HG02981 (cell line): ENCODE results near the gene RNASE1.
"Not testable (repeated sequence)": the region's sequence is repeated elsewhere in the genome, so short reads cannot be mapped to it uniquely, and the experiment has no call there.

ENCODE experiments used
- ATAC-seq: cut with Tn5 transposase; IDR thresholded peaks from one replicate; pipeline ENCODE4 v1.9.1; 2021; ENCODE audit warnings: mild to moderate bottlenecking, moderate library complexity; ENCODE audit not compliant: unreplicated experiment

RNASE1 gene

DNA sequence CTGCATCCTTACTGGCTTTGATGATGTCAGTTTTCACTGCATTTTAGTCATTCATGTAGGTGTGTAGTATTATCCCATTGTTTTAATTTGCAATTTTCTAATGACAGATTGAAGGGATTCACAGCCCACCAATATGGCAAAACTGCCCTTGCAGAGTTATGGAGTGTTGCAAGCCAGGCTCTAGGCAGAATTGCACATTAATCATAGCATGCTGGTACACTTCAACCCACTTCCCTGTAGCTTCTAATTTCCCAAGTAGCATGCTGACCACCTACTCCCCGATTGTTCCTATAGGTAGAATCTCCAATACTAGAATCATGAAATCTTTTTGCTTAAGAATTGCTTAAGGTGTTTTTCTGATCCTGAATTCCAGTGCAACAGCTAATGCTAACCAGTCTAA is 26.7 kb downstream of the RNASE1 start:
- ATAC-seq, result no peak

DNA sequence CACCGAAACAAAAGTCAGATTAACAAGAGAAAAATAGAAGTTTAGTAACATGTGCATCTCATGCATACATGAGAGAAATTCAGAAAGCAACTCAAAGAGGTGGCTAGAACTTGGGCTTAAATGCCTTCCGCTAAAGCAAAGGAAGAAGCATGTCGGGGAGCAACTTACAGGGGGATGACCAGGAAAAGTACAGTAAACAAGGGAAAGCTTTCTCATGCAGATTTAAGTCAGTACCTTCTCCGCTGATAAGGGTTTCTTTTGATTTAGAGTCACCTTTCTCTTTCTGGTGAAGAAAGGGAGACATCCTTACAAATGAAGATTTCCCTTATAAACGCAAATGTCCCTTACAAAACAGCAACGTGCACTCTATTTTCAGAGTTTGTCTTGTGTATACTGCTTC is 27.6 kb downstream of the RNASE1 start:
- ATAC-seq, result no peak

DNA sequence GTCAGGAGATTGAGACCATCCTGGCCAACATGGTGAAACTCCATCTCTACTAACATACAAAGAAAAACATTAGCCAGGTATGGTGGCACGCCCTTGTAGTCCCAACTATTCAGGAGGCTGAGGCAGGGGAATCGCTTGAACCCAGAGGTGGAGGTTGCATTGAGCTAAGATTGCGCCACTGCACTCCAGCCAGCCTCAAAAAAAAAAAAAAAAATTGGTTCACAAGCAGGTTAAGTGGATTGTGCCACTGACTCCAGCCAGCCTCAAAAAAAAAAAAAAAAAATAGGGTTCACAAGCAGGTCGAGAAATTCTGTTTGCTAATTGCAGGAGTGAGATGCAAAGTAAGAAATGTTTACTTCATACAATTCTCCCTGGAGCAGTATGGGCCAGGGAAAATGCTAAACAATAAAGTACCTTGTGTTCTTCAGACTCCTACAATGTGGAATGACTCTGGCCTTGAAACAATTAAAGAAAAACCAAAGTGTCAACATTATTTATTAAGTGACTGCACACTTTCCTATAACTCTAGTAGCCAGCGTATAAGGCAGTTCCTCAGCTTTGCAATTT is 28.3 kb downstream of the RNASE1 start:
- ATAC-seq, result no peak

DNA sequence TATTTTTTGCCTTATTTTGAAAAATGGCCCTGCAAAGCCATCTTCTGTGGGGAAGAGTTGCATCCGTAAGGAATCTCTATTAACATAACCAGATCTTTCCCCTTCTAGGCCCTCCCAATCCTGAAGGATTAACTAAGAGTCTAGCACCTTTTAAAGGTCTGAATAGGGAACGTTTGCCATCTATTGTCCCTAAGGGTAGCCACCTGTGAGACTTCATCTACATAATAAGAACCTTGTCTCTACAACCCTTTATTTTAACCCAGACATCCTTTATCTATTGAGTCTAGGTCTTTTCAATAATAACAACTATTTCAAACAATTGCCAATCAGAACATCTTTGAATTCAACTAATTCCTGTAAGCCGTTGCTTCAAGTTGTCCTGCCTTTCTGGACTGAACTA is 30.0 kb downstream of the RNASE1 start:
- no peak for ATAC-seq

DNA sequence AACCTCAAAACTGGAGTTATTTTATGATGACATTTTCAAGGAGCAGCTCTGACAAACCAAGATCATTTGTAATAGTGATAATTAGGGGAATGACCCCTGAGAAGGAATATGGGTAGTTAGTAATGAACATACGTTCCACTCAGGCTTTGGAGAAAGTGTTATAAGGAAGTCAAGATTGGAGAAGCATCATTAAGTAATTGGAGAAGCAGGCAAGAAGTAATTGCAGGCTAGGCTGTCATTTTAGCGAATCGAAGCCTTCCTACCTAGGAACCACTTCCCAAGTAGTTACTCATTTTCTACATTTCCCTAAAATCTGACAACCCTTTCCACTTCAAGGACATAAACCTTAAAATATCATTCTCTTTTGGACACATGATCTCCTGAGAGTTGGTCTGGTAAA is 33.2 kb downstream of the RNASE1 start:
- no peak for ATAC-seq

DNA sequence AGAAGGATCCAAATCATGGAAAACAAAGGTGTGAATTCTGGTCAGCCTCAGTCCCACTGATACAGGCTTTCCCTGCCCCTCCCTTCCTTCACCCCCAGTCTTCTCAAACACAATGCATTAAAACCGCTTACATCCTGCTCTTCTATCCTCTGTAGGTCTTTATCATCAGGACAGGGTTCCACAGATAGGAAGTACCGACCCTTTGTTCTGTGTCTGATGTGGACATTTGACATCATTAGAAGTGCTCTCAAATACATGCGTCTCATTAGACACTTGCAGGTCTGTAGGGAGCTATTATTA is 34.1 kb downstream of the RNASE1 start:
- no peak for ATAC-seq

DNA sequence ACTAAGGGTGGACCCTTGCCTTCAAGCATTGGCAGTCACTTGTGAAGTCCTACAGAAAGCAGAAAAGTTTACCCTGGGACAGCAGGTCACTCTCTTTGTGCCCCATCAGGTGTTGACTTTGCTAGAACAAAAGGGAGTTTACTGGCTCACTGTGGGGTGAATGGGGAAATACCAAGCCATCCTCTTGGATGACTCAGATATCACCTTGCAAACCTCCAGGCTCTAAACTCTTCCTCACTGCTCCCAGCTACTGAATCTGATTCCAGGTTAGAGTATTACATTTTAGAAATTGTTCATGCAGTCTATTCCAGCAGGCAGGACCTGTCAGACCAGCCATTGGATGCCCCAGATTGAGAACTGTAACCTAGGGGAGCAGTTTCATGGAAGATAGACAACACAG is 41.7 kb downstream of the RNASE1 start:
- ATAC-seq, result no peak

DNA sequence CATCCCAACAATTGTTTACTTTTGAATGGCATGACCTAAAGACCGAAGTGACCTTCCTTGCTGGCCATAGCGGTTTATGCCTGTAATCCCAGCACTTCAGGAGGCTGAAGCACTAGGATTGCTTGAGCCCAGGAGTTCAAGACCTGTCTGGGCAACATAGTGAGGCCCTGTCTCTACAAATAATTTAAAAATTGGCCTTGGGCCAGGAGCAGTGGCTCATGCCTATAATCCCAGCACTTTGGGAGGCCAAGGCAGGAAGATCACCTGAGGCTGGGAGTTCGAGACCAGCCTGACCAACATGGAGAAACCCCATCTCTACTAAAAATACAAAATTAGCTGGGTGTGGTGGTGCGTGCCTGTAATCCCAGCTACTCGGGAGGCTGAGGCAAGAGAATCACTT is 43.2 kb downstream of the RNASE1 start:
- not testable (repeated sequence) for ATAC-seq

DNA sequence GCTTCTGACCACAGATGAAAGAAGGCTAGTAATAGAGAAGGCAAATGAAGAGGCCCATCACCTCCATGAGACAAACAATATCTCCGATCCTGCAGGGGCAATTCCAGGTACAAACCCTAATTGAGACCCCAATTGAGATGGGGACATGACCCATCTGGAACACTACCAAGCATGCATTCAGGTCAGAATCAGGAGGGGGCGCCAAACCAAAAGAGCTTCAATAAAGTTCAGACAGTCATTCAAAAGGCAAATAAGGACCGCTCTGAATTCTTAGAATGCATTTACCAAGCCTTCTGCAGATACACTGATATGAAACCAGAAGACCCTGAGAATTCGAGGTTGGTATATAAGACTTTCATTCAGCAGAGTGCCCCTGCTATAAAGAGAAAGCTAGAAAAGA is 44.7 kb downstream of the RNASE1 start:
- no peak for ATAC-seq

DNA sequence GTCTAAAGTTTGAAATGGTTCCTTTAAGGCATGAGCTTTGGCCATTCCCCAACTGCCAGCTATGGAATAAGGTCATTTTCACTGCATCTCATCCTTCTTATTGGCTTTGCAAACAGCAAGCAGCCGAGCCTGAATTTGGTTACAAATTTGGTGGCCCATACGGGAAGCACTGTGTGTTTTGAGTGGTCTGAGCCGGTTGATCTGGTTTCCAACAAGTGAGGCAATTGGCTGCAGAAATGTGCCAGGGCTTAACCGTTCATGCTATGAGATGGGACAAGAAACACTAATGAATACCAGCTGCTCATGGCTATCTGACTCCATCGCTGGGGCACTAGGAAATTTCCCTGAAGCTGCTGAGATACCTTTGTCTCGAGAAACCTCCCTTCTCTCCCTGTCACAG is 47.6 kb downstream of the RNASE1 start:
- ATAC-seq, result no peak

DNA sequence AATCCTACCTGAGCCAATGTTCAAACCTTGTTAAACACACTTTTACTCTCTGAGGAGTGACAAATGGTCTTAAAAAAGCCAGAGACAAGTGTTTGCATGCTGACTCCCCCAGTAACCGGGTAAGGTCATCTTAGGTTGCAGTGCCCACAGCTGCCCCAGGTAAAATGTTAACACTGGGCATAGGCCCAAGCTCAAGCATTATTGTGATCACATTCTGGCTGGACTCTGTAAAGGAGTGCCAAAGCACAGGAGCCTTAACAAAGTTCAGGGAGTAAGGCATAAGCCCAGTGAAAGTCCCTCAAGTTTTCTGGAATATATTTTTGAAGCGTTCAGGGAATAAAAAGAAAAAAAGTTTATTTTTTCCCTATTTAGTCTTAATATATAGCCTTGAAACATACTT is 48.3 kb downstream of the RNASE1 start:
- ATAC-seq, result no peak

DNA sequence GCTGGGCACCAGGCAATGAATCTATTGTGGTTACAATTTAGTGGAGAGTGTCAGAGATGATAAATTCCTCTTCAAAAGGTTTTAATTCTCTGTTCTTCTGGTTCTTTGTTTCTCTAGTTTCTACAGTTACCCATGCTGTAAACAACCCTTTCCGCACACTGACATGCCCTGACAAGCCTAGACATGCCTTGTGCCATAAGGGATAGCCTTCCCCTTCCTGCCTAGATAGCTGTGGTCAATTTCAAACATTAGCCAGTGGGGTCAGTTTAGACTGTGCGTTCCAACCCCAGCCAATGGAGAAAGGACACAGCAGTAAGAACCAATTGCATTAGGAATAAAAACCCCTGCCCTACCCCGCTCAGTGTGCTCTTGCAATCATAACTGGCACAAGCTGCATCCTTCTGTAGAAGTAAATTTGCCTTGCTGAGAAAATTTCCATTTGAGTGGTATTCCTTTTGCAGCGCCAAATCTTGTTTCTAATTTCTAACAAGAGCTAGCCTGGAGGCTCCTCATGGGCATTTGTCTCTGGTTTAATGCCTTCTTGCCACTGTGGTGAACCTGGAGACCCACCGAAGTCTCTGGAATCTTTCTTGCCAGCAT is 50.6 kb downstream of the RNASE1 start:
- no peak for ATAC-seq
